ENCODE data around the gene HIVEP1. TPM values are rescaled to one million over a fixed set of nuclear protein-coding genes. Genes with fewer than 3 reads are reported as not detected.

The HIVEP1 gene
- total RNA-seq, 1 experiment from 2014 or later, result 24.2 TPM

- no peak overlapping the region for H3K4me3 ChIP-seq
- DNase-seq, result no peak
Observed at GRCh38 chr6:12138381-12138780, 126.3 kb downstream of the HIVEP1 start.

GRCh38 chr6:12138936-12139335 lies 126.8 kb downstream of the HIVEP1 start:
- Histone ChIP-seq H3F3A (ENCODE audit: insufficient read depth, low read depth) (no peaks in the 10 kb centered on the region), H3K27ac (no peak overlapping the region), H2AFZ (no peak overlapping the region), H3K9me2 (ENCODE audit: insufficient read depth) (no peaks in the 10 kb centered on the region), H3K4me3 (no peak overlapping the region), H4K20me1 (ENCODE audit: insufficient read depth) (no peaks in the 10 kb centered on the region), H3K9me3 (ENCODE audit: insufficient read depth, low read depth) (peaks cover 18% of the 10 kb centered on the region; the same call in 1 of the 2 replicates), H3K4me1 (replicated peaks; ENCODE audit: insufficient read depth) (peaks cover 18% of the 10 kb centered on the region), H3K36me3 (ENCODE audit: low read depth) (peaks cover 30% of the 10 kb centered on the region), H3K27me3 (ENCODE audit: insufficient read depth, low read depth) (no peaks in the 10 kb centered on the region), H3K79me2 (ENCODE audit: low read depth) (no peaks in the 10 kb centered on the region), H3K4me2 (no peak overlapping the region)
- TF ChIP-seq EZH2 (IDR thresholded peaks at IDR 0.05; ENCODE audit: low read depth), result no peak
- no peak for TF ChIP-seq CTCF (conservative IDR thresholded peaks at IDR 0.05)
- DNase-seq, result no peak
- ChIA-PET POLR2A (ENCODE audit: unreplicated experiment) (no interaction called here), CTCF (no interaction called here)
- intact Hi-C loops (cut with micrococcal nuclease; ENCODE audit: unreplicated experiment), result loop anchor here (10.0 kb wide), 1 partner anchor 274 kb away; no protein-coding TSS in a partner anchor
- no TSS peak for BruUV-seq (replicated peaks)

More at GRCh38 chr6:12138381-12138780, 126.3 kb downstream of the HIVEP1 start:
- H3K4me2 ChIP-seq, result no peak overlapping the region
- intact Hi-C loops (cut with micrococcal nuclease; ENCODE audit: unreplicated experiment), result loop anchor here (10.0 kb wide), 1 partner anchor 274 kb away; no protein-coding TSS in a partner anchor
- peaks cover 30% of the 10 kb centered on the region for H3K36me3 ChIP-seq (ENCODE audit: low read depth)
- H3K27me3 ChIP-seq (ENCODE audit: insufficient read depth, low read depth), result no peaks in the 10 kb centered on the region
- TF ChIP-seq CTCF (conservative IDR thresholded peaks at IDR 0.05) (no peak), EZH2 (IDR thresholded peaks at IDR 0.05; ENCODE audit: low read depth) (no peak)
- no peak overlapping the region for H3K27ac ChIP-seq
- ChIA-PET CTCF (no interaction called here), POLR2A (ENCODE audit: unreplicated experiment) (interaction anchor here (0.5 kb wide), 1 partner anchor 186 kb away, joined by 15 read pairs; no protein-coding TSS in a partner anchor)
- H3K9me2 ChIP-seq (ENCODE audit: insufficient read depth), result no peaks in the 10 kb centered on the region
- 0 out of 2 replicates have a peak, but pooled peaks cover 3% of the 10 kb centered on the region for H3F3A ChIP-seq (ENCODE audit: insufficient read depth, low read depth)
- H3K9me3 ChIP-seq (ENCODE audit: insufficient read depth, low read depth), result peaks cover 18% of the 10 kb centered on the region; the same call in 1 of the 2 replicates
- no TSS peak for BruUV-seq (replicated peaks)
- H4K20me1 ChIP-seq (ENCODE audit: insufficient read depth), result no peaks in the 10 kb centered on the region
- peaks cover 18% of the 10 kb centered on the region for H3K4me1 ChIP-seq (replicated peaks; ENCODE audit: insufficient read depth)
- H2AFZ ChIP-seq, result no peak overlapping the region
- H3K79me2 ChIP-seq (ENCODE audit: low read depth), result no peaks in the 10 kb centered on the region

- Histone ChIP-seq H3K27me3 (ENCODE audit: insufficient read depth, low read depth) (no peaks in the 10 kb centered on the region), H3K4me3 (no peak overlapping the region), H3K27ac (peak overlapping the region; percentile 67), H3K79me2 (ENCODE audit: low read depth) (no peaks in the 10 kb centered on the region), H3K36me3 (ENCODE audit: low read depth) (no peaks in the 10 kb centered on the region), H3K4me1 (replicated peaks; ENCODE audit: insufficient read depth) (peaks cover 30% of the 10 kb centered on the region), H3F3A (ENCODE audit: insufficient read depth, low read depth) (peaks cover 34% of the 10 kb centered on the region), H3K9me2 (ENCODE audit: insufficient read depth) (no peaks in the 10 kb centered on the region), H4K20me1 (ENCODE audit: insufficient read depth) (no peaks in the 10 kb centered on the region), H3K4me2 (peak overlapping the region; percentile 52), H3K9me3 (ENCODE audit: insufficient read depth, low read depth) (no peaks in the 10 kb centered on the region), H2AFZ (no peak overlapping the region)
- TF ChIP-seq CTCF (conservative IDR thresholded peaks at IDR 0.05), result peak; percentile 44; the same call in 1 of the 2 replicates
- TF ChIP-seq EZH2 (IDR thresholded peaks at IDR 0.05; ENCODE audit: low read depth), result no peak
- intact Hi-C loops (cut with micrococcal nuclease; ENCODE audit: unreplicated experiment), result loop anchor here (1.0 to 10.0 kb wide), 4 partner anchors 135 to 562 kb away; partner anchors contain the start of gene HIVEP1
- CTCF ChIA-PET, result no interaction called here
- POLR2A ChIA-PET (ENCODE audit: unreplicated experiment), result interaction anchor here (0.6 kb wide), 1 partner anchor 82 kb away, joined by 3 read pairs; no protein-coding TSS in a partner anchor
- no peak for DNase-seq
- no TSS peak for BruUV-seq (replicated peaks)
Observed at GRCh38 chr6:12147557-12148316, 135.6 kb downstream of the HIVEP1 start.

All from PC-9 (cell line).